Nasal cavity respiratory epithelium epithelial cell of viscerocranial mucosa (primary cell): ENCODE measurements around the gene C10orf95. TPM values are rescaled to one million over a fixed set of nuclear protein-coding genes. Genes with fewer than 3 reads are reported as not detected.

Source experiments
- total RNA-seq: library from RNA; depleted of rRNA; stranded (reverse); fragments of >200 nt; gene quantifications from 2 replicates; pipeline ENCODE4 v1.2.3, GENCODE V29; 2014

Gene C10orf95, protein sequence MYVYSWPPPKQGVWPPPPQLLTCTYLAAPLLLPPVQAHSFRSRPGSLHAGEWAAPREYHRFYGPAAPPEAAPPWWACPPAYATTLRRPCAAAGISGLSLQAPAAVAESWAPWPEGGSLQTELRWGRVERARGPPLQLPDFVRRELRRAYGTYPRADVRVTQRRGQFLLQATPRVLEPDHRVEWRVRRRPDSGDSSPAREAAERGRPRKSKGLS
- 2.1 and 4.4 TPM in 2 replicates for total RNA-seq

GRCh38 chr10:102451105-102451969 is at the start of gene C10orf95:
Gene C10orf95, minus strand, starts transcription at chr10:102451543. Its CDS starts 450 bp downstream, at chr10:102451093.

GRCh38 chr10:102432162-102432950 is 19.0 kb downstream of the C10orf95 start, which contains the start of gene CUEDC2:
Gene CUEDC2, minus strand, starts transcription at chr10:102432574. Its CDS starts 7,386 bp downstream, at chr10:102425188.

DNA sequence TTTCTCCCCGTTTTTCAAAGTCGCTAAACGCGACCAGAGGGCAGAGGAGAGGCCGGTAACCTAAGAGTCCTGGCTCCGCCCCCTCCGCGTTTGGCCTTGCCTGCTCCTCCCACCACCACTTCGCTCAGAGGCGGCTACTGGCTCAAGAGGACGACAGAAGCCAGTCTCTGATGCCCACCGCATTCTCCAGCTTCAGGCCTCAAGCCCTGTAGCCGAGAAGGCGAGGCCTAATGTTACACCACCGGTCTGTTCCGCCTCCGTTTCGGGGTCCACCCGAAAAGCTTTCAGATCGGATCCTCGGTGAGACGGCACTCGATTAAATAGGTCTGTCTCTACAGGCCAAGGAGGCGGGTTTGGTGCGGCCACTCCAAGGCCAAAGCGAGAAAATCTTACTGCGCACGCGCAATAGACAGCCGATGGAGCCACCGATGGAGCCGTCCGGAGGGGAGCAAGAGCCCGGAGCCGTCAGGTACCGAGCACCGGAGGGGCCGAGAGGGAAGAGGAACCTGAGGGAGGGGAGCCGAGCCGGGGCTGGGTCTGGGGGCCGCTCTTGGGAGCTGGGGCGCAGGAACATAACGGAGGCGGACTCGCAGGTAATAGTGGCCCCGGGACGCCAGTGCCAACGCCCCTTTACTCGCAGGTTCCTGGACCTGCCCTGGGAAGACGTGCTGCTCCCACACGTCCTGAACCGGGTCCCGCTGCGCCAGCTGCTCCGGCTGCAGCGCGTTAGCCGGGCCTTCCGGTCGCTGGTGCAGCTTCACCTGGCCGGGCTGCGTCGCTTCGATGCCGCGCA is 30.4 kb downstream of the C10orf95 start, which contains the start of gene FBXL15:
Gene FBXL15 (plus strand): TSS at position 123 of the 793 bp plus-strand sequence. CDS start 294 bp downstream, at position 417.

GRCh38 chr10:102418622-102419268 is 32.6 kb downstream of the C10orf95 start, which contains the start of gene PSD:
Gene PSD, minus strand, starts transcription at chr10:102418785. Its CDS starts 1,747 bp downstream, at chr10:102417038.

Other genes with a start within 250 kb of the C10orf95 start
- gene ELOVL3, start 225.2 kb downstream of the C10orf95 start, total RNA-seq = under 0.01 and 0.36 TPM in 2 replicates
- gene PITX3, start 210.0 kb downstream of the C10orf95 start, total RNA-seq = not detected in 2 replicates
- gene GBF1, start 206.0 kb downstream of the C10orf95 start, total RNA-seq = 15.7 and 39.8 TPM in 2 replicates
- 17.8 and 30.3 TPM in 2 replicates for gene NFKB2, start 55.8 kb downstream of the C10orf95 start, total RNA-seq
- 0.68 and 0.71 TPM in 2 replicates for gene PSD, start 32.8 kb downstream of the C10orf95 start, total RNA-seq
- 8.4 and 9.6 TPM in 2 replicates for gene FBXL15, start 30.7 kb downstream of the C10orf95 start, total RNA-seq
- 30.8 and 32.5 TPM in 2 replicates for gene CUEDC2, start 19.0 kb downstream of the C10orf95 start, total RNA-seq
- 69.7 and 99.2 TPM in 2 replicates for gene ACTR1A, start 51.2 kb upstream of the C10orf95 start, total RNA-seq
- 0.68 and 5.8 TPM in 2 replicates for gene SUFU, start 52.4 kb upstream of the C10orf95 start, total RNA-seq
- 44.8 and 111 TPM in 2 replicates for gene TRIM8, start 192.9 kb upstream of the C10orf95 start, total RNA-seq